ENCODE measurements around the gene MAB21L3. TPM values are rescaled to one million over a fixed set of nuclear protein-coding genes. Genes with fewer than 3 reads are reported as not detected.

The MAB21L3 gene
- total RNA-seq, 2 experiments from 2014 or later, result not detected

DNA sequence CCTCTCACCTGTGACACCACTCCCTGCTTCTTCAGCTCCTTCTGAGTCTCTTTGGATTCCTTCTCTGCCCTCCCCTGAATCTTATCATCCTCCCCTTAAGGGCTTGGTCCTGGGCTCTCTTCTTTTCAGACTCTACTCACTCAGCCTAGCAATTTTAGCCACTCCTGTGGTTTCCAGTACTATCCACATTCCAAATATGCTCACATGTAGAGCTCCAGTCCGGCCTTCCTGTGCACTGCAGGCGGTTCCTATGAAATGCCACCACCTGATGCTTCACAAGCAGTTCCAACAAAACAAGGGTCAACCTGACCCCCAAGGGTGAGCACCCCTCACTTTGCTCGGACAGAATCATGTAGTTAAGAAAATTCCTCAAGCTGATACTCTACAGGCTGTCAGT lies 35.9 kb downstream of the MAB21L3 start:
- CTCF ChIA-PET, result interaction anchor here (1.3 to 3.5 kb wide), 2 partner anchors 8 to 338 kb away, joined by 3 to 23 read pairs; no protein-coding TSS in a partner anchor
- no peak overlapping the region for H3K27ac Mint-ChIP-seq
- H3K4me3 ChIP-seq (ENCODE audit: low read length), result no peak overlapping the region

DNA sequence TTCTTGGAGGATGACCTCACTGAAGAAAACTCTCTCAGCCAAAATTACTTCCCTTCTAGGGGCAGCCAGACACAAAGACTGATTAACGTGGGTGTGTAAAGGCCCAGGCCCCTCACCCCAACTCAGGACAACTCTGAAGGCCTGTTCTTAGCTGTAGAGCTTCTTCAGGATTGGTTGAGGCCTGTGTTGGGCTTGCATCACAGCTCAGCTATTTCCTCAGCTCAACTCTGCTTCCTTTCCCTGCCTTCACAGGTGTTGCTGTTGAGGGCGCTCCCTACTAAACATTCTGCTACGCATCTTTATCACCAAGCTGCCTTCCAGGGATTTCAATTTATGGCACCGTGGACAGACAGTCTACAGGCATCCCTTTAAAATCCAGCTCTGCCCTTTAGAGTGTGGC lies 36.8 kb downstream of the MAB21L3 start:
- no peak for ATAC-seq (ENCODE audit: poor library complexity)
- no peak overlapping the region for H3K4me3 ChIP-seq (ENCODE audit: low read length)
- H3K36me3 Mint-ChIP-seq (ENCODE audit: low read depth), result no peaks in the 10 kb centered on the region
- H3K27ac ChIP-seq (ENCODE audit: low read depth in 1 of 2, low read length in 2 of 2), result no peak overlapping the region
- H3K4me1 ChIP-seq (ENCODE audit: insufficient read depth, low read length), result peaks cover 22% of the 10 kb centered on the region
- peaks cover 31% of the 10 kb centered on the region for H3K4me1 Mint-ChIP-seq (ENCODE audit: low read depth)
- no peak overlapping the region for H3K27ac Mint-ChIP-seq
- intact Hi-C loops (cut with DNase I, micrococcal nuclease), result loop anchor here in 1 of 2 experiments (10.0 kb wide), 1 partner anchor 187 kb away; no protein-coding TSS in a partner anchor
- ChIA-PET POLR2A (interaction anchor here (1.5 kb wide), 1 partner anchor 9 kb away, joined by 4 read pairs; no protein-coding TSS in a partner anchor), CTCF (interaction anchor here (1.3 to 3.5 kb wide), 2 partner anchors 8 to 337 kb away, joined by 3 to 23 read pairs; no protein-coding TSS in a partner anchor)
- no peak for TF ChIP-seq CTCF (IDR thresholded peaks at IDR 0.05)
- no peak overlapping the region for H3K4me3 Mint-ChIP-seq
- no peak for DNase-seq
- H3K27me3 ChIP-seq (ENCODE audit: control insufficient read depth in 1 of 2, insufficient read depth in 2 of 2, low read length in 2 of 2), result no peaks in the 10 kb centered on the region
- no peaks in the 10 kb centered on the region for H3K27me3 Mint-ChIP-seq
- H3K36me3 ChIP-seq (ENCODE audit: insufficient read depth, low read length), result no peaks in the 10 kb centered on the region
- no peaks in the 10 kb centered on the region for H3K9me3 Mint-ChIP-seq
- H3K9me3 ChIP-seq (ENCODE audit: control insufficient read depth in 1 of 2, insufficient read depth in 1 of 2, low read length in 2 of 2), result peaks cover 0 to 6% of the 10 kb centered on the region in 2 experiments

More for the DNA sequence above, 35.9 kb downstream of the MAB21L3 start:
- Mint-ChIP-seq H3K27me3 (no peaks in the 10 kb centered on the region), H3K36me3 (ENCODE audit: low read depth) (no peaks in the 10 kb centered on the region), H3K4me1 (ENCODE audit: low read depth) (peaks cover 28% of the 10 kb centered on the region), H3K9me3 (no peaks in the 10 kb centered on the region), H3K4me3 (no peak overlapping the region)
- DNase-seq (no peak), ATAC-seq (ENCODE audit: poor library complexity) (no peak)
- no peaks in the 10 kb centered on the region for H3K36me3 ChIP-seq (ENCODE audit: insufficient read depth, low read length)
- H3K27ac ChIP-seq (ENCODE audit: low read depth in 1 of 2, low read length in 2 of 2), result no peak overlapping the region
- POLR2A ChIA-PET, result no interaction called here
- intact Hi-C loops (cut with DNase I, micrococcal nuclease), result loop anchor here in 1 of 2 experiments (10.0 kb wide), 1 partner anchor 188 kb away; no protein-coding TSS in a partner anchor
- H3K4me1 ChIP-seq (ENCODE audit: insufficient read depth, low read length), result peaks cover 18% of the 10 kb centered on the region
- no peak for TF ChIP-seq CTCF (IDR thresholded peaks at IDR 0.05)
- H3K9me3 ChIP-seq (ENCODE audit: control insufficient read depth in 1 of 2, insufficient read depth in 1 of 2, low read length in 2 of 2), result peaks cover 0 to 6% of the 10 kb centered on the region in 2 experiments
- no peaks in the 10 kb centered on the region for H3K27me3 ChIP-seq (ENCODE audit: control insufficient read depth in 1 of 2, insufficient read depth in 2 of 2, low read length in 2 of 2)

DNA sequence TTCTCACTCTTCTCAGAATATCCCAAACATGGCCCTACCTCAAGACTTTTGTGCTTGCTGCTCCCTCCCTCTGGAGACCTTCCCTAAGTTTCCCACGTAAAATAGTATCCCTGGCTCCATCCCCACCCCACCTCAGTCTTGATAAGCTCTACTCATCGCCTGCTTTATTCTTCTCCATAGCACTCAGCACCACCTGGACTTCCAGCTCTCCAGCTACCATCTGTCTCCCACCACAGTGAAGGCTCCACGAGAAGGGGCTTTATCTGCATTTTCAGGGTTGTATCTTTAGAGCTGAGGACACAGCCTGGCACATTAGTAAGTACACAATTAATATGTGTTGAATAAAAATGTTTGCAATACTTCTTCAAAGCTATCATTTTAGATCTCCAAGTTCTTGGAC lies 37.8 kb downstream of the MAB21L3 start:
- H3K4me3 Mint-ChIP-seq, result no peak overlapping the region
- H3K9me3 ChIP-seq (ENCODE audit: control insufficient read depth in 1 of 2, insufficient read depth in 1 of 2, low read length in 2 of 2), result peaks cover 0 to 3% of the 10 kb centered on the region in 2 experiments
- TF ChIP-seq CTCF (IDR thresholded peaks at IDR 0.05), result no peak
- ChIA-PET POLR2A (interaction anchor here (0.6 to 1.5 kb wide), 2 partner anchors 10 to 217 kb away, joined by 3 to 4 read pairs; no protein-coding TSS in a partner anchor), CTCF (interaction anchor here (0.9 to 3.5 kb wide), 2 partner anchors 9 to 336 kb away, joined by 3 to 23 read pairs; no protein-coding TSS in a partner anchor)
- peaks cover 31% of the 10 kb centered on the region for H3K4me1 Mint-ChIP-seq (ENCODE audit: low read depth)
- no peak for ATAC-seq (ENCODE audit: poor library complexity)
- no peak overlapping the region for H3K27ac ChIP-seq (ENCODE audit: low read depth in 1 of 2, low read length in 2 of 2)
- H3K9me3 Mint-ChIP-seq, result no peaks in the 10 kb centered on the region
- H3K4me3 ChIP-seq (ENCODE audit: low read length), result no peak overlapping the region
- no peaks in the 10 kb centered on the region for H3K36me3 ChIP-seq (ENCODE audit: insufficient read depth, low read length)
- intact Hi-C loops (cut with DNase I, micrococcal nuclease), result loop anchor here in 1 of 2 experiments (10.0 kb wide), 1 partner anchor 186 kb away; no protein-coding TSS in a partner anchor
- H3K27me3 ChIP-seq (ENCODE audit: control insufficient read depth in 1 of 2, insufficient read depth in 2 of 2, low read length in 2 of 2), result no peaks in the 10 kb centered on the region
- H3K27ac Mint-ChIP-seq, result no peak overlapping the region
- H3K27me3 Mint-ChIP-seq, result no peaks in the 10 kb centered on the region
- H3K36me3 Mint-ChIP-seq (ENCODE audit: low read depth), result no peaks in the 10 kb centered on the region
- no peak for DNase-seq
- peaks cover 22% of the 10 kb centered on the region for H3K4me1 ChIP-seq (ENCODE audit: insufficient read depth, low read length)

Measured in CD4-positive, alpha-beta T cell (primary cell).